NCI-H524 (cell line): ENCODE results near the gene FOSB.
A peak's percentile ranks its signal among the peaks of the same experiment; 100 is the strongest.
"Not testable (repeated sequence)": the region's sequence is repeated elsewhere in the genome, so short reads cannot be mapped to it uniquely, and the experiment has no call there.

Experiments
- DNase-seq, 2 experiments: peaks; one replicate each; lab custom pipeline; 2025; lab: John Stamatoyannopoulos, UW

Gene FOSB

GRCh38 chr19:45505996-45506245 lies 38.1 kb downstream of the FOSB start:
- DNase-seq: no peak

- DNase-seq: peak; percentile 64 to 73
These were observed 38.6 kb downstream of the FOSB start for GRCh38 chr19:45506246-45506988.

GRCh38 chr19:45506989-45507871 lies 39.4 kb downstream of the FOSB start, which contains the start of gene VASP:
Gene VASP (plus strand): TSS chr19:45507479. CDS start chr19:45507772, 293 bp downstream.
- DNase-seq: peak; percentile 63 to 69

GRCh38 chr19:45507872-45508416 lies 40.1 kb downstream of the FOSB start:
- DNase-seq: no peak

GRCh38 chr19:45508417-45508860 lies 40.6 kb downstream of the FOSB start:
- DNase-seq: peak; percentile 32 to 58

- DNase-seq: no peak
These were observed 41.3 kb downstream of the FOSB start for GRCh38 chr19:45508861-45509691.

- no peak for DNase-seq
These were observed 41.9 kb downstream of the FOSB start for GRCh38 chr19:45509692-45510015.

GRCh38 chr19:45510352-45510751 lies 42.6 kb downstream of the FOSB start:
- not testable (repeated sequence) for DNase-seq

- no peak for DNase-seq
These were observed 43.3 kb downstream of the FOSB start for GRCh38 chr19:45511074-45511473.

- DNase-seq: no peak
These were observed 45.2 kb downstream of the FOSB start for GRCh38 chr19:45512881-45513483.

- no peak for DNase-seq
These were observed 46.7 kb downstream of the FOSB start for GRCh38 chr19:45514376-45515051.

- DNase-seq: no peak
These were observed 47.4 kb downstream of the FOSB start for GRCh38 chr19:45515081-45515624.

- DNase-seq: no peak
These were observed 48.1 kb downstream of the FOSB start for GRCh38 chr19:45515807-45516401.

- no peak for DNase-seq
These were observed 49.4 kb downstream of the FOSB start for GRCh38 chr19:45517238-45517637.

- no peak for DNase-seq
These were observed 50.1 kb downstream of the FOSB start for GRCh38 chr19:45517641-45518468.

- no peak for DNase-seq
These were observed 50.7 kb downstream of the FOSB start for GRCh38 chr19:45518469-45518826.

- no peak for DNase-seq
These were observed 54.5 kb downstream of the FOSB start for GRCh38 chr19:45522010-45522941.

- peak; percentile 74 to 86 for DNase-seq
These were observed 56.0 kb downstream of the FOSB start for GRCh38 chr19:45523642-45524256.
